Measurements from ENCODE around the gene GYS2.

DNA sequence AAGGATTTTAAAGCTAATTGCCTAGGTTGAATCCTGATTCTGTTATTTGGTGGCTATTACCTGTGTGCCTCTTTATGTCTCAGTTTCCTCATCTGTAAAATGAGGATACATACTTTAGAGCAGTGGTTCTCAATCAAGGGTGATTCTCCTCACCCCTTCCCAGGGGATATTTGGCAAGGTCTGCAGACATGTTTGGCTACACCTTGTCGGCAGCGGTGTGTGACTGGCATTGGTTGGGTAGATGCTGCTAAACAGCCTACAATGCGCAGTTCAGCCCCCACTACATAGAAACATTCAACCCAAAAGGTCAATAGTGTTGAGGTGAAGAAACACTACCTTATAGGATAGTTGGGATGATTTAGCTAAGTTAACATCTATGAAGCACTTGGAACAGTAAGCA lies 29.6 kb upstream of the GYS2 start:
- no peak for TF ChIP-seq POLR2A (IDR thresholded peaks at IDR 0.05)
- TF ChIP-seq, protein P1, sequence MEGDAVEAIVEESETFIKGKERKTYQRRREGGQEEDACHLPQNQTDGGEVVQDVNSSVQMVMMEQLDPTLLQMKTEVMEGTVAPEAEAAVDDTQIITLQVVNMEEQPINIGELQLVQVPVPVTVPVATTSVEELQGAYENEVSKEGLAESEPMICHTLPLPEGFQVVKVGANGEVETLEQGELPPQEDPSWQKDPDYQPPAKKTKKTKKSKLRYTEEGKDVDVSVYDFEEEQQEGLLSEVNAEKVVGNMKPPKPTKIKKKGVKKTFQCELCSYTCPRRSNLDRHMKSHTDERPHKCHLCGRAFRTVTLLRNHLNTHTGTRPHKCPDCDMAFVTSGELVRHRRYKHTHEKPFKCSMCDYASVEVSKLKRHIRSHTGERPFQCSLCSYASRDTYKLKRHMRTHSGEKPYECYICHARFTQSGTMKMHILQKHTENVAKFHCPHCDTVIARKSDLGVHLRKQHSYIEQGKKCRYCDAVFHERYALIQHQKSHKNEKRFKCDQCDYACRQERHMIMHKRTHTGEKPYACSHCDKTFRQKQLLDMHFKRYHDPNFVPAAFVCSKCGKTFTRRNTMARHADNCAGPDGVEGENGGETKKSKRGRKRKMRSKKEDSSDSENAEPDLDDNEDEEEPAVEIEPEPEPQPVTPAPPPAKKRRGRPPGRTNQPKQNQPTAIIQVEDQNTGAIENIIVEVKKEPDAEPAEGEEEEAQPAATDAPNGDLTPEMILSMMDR (IDR thresholded peaks at IDR 0.05) = no peak
- no peak for TF ChIP-seq POLR2AphosphoS5 (IDR thresholded peaks at IDR 0.05)
- no peak for TF ChIP-seq EP300 (IDR thresholded peaks at IDR 0.05)
